Ascending aorta (tissue), 2 donors: Measurements from ENCODE around the gene PELI1. TPM values are rescaled to one million over a fixed set of nuclear protein-coding genes. Genes with fewer than 3 reads are reported as not detected.
A peak's percentile ranks its signal among the peaks of the same experiment; 100 is the strongest.

Source experiments
- DNase-seq, 2 donors: peaks; one replicate each; pipeline ENCODE4 v3.0.0-alpha.2; 2019; ENCODE audit warnings: low spot score in 2 of 2
- H3K27ac ChIP-seq, 2 donors: fragments of 200-600 bp; sonication (generic); one replicate each; pipeline ENCODE4 v1.5.1; 2016 to 2017; ENCODE audit warnings: mild to moderate bottlenecking in 1 of 2
- H3K27me3 ChIP-seq: fragments of 200-600 bp; sonication (generic); one replicate; pipeline ENCODE4 v1.5.1; 2017
- H3K36me3 ChIP-seq, 2 donors: fragments of 200-600 bp; sonication (generic); one replicate each; pipeline ENCODE4 v1.5.1; 2016
- H3K4me1 ChIP-seq, 2 donors: fragments of 200-600 bp; sonication (generic); one replicate each; pipeline ENCODE4 v1.5.1; 2016 to 2017; ENCODE audit warnings: mild to moderate bottlenecking in 1 of 2
- H3K4me3 ChIP-seq, 2 donors: fragments of 200-600 bp; sonication (generic); one replicate each; pipeline ENCODE4 v1.5.1; 2016 to 2017; ENCODE audit warnings: mild to moderate bottlenecking in 1 of 2
- H3K9me3 ChIP-seq, 2 donors: fragments of 200-600 bp; sonication (generic); one replicate each; pipeline ENCODE4 v1.5.1; 2016
- intact Hi-C: fragments of 100-400 bp; cut with DNase I; formaldehyde crosslinking; loops from one replicate; pipeline ENCODE4 v1.15.1; 2023
- total RNA-seq: library from RNA; depleted of rRNA; stranded (reverse); fragments of >200 nt; gene quantifications from one replicate; pipeline ENCODE4 v1.1.0, GENCODE V29; 2016
- TF ChIP-seq, protein P1 (sequence below), 3 experiments: fragments of 200-600 bp in 2 of 3; fragments of 450-650 bp in 1 of 3; sonication (generic) in 2 of 3; IDR thresholded peaks; one replicate each; pipeline ENCODE4 v1.5.1; 2016 to 2019; ENCODE audit warnings: antibody characterized with exemption in 3 of 3, mild to moderate bottlenecking in 1 of 3, moderate library complexity in 1 of 3

PELI1 gene
- total RNA-seq, 1 donor from 2014 or later, result 140 TPM

DNA sequence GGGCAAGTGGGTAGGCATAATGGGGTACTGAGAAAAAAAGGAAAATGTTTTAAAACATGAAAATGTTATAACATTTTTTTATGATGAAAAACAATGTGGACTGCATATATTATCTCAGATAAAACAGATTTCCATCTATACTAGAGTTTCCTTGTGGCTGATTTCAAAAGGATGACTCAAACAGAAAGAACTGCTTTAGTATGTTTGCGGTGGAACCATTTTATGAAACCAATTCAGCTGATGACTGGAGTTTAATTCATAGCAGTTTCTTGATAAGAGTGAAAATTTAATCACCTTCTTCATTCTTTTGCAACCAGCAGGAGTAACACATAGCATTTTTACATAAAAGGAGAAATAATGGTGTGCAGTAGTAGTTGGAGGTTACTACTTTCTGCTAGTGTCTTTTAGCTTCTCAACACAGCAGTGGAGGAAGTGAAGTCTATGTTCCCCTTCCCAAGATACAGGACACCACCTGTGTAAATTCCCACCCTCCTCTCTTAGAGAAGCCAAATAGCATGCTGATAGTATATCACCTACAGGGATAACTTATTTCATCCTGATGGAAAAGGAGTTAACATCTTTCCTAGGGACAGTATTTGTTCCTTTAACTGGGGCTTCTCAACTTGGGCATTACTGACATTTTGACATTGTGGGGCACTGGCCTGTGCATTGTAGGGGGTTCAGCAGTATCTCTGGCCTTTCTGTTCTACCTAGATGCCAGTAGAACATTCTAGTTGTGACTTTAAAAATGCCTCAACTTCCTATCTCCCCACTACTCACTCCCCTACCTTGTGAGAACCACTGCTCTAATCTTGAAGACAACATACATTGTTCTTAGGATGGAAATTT is 29.9 kb downstream of the PELI1 start:
- no peak for DNase-seq
- intact Hi-C loops, result no loop called here
- TF ChIP-seq, protein P1, sequence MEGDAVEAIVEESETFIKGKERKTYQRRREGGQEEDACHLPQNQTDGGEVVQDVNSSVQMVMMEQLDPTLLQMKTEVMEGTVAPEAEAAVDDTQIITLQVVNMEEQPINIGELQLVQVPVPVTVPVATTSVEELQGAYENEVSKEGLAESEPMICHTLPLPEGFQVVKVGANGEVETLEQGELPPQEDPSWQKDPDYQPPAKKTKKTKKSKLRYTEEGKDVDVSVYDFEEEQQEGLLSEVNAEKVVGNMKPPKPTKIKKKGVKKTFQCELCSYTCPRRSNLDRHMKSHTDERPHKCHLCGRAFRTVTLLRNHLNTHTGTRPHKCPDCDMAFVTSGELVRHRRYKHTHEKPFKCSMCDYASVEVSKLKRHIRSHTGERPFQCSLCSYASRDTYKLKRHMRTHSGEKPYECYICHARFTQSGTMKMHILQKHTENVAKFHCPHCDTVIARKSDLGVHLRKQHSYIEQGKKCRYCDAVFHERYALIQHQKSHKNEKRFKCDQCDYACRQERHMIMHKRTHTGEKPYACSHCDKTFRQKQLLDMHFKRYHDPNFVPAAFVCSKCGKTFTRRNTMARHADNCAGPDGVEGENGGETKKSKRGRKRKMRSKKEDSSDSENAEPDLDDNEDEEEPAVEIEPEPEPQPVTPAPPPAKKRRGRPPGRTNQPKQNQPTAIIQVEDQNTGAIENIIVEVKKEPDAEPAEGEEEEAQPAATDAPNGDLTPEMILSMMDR (IDR thresholded peaks at IDR 0.05), result no peak
- no peaks in the 10 kb centered on the region for H3K36me3 ChIP-seq
- H3K4me1 ChIP-seq, result peaks cover 7 to 26% of the 10 kb centered on the region in 2 donors
- no peaks in the 10 kb centered on the region for H3K27me3 ChIP-seq
- H3K27ac ChIP-seq, result no peak overlapping the region
- no peak overlapping the region for H3K4me3 ChIP-seq
- no peaks in the 10 kb centered on the region for H3K9me3 ChIP-seq

DNA sequence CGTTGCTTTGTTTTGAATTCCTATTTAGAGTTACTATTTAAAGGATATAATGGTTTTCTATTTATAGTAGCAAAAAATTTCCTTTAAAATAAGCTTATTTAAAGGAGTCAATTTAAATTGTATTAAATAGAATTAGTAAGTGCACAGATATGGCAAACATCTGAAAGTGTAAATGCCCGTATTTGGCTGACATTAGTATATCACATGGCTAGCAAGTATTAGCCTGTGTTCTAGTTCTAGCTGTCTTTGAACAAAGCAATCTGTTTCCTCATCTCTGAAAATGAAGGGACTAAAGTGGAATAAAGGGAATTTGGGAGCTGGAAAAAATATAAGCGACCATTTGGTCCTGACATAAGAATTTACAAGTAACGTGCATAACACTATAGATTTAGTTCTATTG is 32.2 kb downstream of the PELI1 start:
- intact Hi-C loops, result no loop called here
- H3K36me3 ChIP-seq, result peaks cover 0 to 9% of the 10 kb centered on the region in 2 donors
- H3K4me1 ChIP-seq, result peaks cover 10 to 31% of the 10 kb centered on the region in 2 donors
- TF ChIP-seq, protein P1 (IDR thresholded peaks at IDR 0.05), result no peak
- no peak overlapping the region for H3K27ac ChIP-seq
- DNase-seq, result no peak
- H3K4me3 ChIP-seq, result no peak overlapping the region
- no peaks in the 10 kb centered on the region for H3K9me3 ChIP-seq
- H3K27me3 ChIP-seq, result no peaks in the 10 kb centered on the region

DNA sequence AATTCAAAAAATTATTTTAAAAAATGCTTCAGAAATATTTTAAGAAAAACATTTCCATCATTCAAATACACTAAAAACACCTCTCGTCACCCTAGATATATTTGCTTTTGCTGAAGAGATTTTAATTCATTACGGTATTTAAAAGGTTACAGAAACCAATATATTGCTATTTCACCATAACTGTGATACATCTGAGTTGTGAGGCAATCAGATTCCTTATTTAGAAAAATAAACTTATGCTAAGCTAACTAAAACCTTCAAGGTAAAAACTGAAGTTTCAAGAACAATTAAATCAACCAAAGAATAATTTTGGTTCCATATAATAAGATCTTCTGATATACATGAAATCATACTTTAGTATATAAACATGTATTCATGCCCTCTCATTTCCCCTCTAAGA is 32.8 kb downstream of the PELI1 start:
- Histone ChIP-seq H3K36me3 (peaks cover 0 to 9% of the 10 kb centered on the region in 2 donors), H3K4me3 (no peak overlapping the region), H3K4me1 (peaks cover 10 to 29% of the 10 kb centered on the region in 2 donors), H3K9me3 (no peaks in the 10 kb centered on the region), H3K27ac (no peak overlapping the region), H3K27me3 (no peaks in the 10 kb centered on the region)
- DNase-seq, result no peak
- TF ChIP-seq, protein P1 (IDR thresholded peaks at IDR 0.05), result no peak
- intact Hi-C loops, result no loop called here

DNA sequence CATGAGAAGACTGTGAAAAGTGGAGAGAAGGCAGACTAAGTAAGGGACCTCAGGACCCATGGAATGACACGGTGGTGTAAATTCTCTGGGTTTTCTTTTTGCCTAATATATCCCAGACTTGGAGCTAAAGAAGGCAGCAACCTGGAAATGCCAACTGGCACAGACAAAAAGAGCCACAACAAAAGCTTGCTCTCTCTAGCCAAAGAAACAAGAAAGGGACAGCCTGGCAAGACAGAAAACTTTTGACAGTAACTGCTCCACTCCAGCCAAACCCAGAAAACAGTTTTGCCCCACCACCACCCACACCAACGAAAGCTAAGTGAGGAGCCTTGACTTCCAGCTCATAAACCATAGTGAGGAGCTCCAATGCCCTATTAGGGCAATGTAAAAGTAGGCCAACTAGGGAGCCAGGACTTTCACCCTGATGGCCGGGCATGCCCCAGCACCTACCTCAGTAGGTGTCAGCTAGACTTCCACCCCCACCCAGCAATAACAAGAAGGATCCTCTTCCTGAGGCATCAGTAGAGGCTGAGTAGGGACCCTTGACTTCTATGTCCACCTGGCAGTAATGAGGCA is 35.5 kb downstream of the PELI1 start:
- peaks cover 3 to 11% of the 10 kb centered on the region in 2 donors for H3K4me1 ChIP-seq

DNA sequence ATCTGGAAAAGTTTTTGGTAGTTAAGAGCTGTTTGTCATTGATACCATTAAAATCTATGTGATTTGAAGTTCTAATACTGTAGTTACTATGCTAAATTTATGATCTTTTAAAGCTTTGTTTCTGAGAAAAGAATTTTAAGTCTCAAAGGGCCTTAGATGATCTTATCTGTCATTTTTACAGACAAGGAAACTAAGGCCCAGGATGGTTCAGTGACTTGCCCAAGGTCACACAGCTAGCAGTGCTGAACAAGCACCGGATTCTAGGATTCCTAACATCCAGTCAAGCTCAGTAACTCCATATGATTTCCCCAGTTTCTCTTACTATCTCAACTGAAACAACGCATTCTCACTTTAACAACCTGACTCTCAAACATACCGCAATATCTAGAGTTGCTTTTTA is 37.7 kb downstream of the PELI1 start:
- H3K4me3 ChIP-seq, result no peak overlapping the region
- H3K4me1 ChIP-seq, result peaks cover 3 to 11% of the 10 kb centered on the region in 2 donors

More for the DNA sequence above, 35.5 kb downstream of the PELI1 start:
- Histone ChIP-seq H3K36me3 (peaks cover 0 to 12% of the 10 kb centered on the region in 2 donors), H3K27me3 (no peaks in the 10 kb centered on the region), H3K4me3 (no peak overlapping the region), H3K27ac (peak overlapping the region in 1 of 2 donors; percentile 47), H3K9me3 (no peaks in the 10 kb centered on the region)
- intact Hi-C loops, result no loop called here
- DNase-seq, result no peak
- TF ChIP-seq, protein P1 (IDR thresholded peaks at IDR 0.05), result no peak

More for the DNA sequence above, 37.7 kb downstream of the PELI1 start:
- DNase-seq, result no peak
- intact Hi-C loops, result no loop called here
- H3K36me3 ChIP-seq, result peaks cover 0 to 12% of the 10 kb centered on the region in 2 donors
- H3K27ac ChIP-seq, result no peak overlapping the region
- TF ChIP-seq, protein P1 (IDR thresholded peaks at IDR 0.05), result no peak
- H3K9me3 ChIP-seq, result no peaks in the 10 kb centered on the region
- H3K27me3 ChIP-seq, result no peaks in the 10 kb centered on the region
